ENCODE measurements around the gene ZFAND3. TPM values are rescaled to one million over a fixed set of nuclear protein-coding genes. Genes with fewer than 3 reads are reported as not detected.

Gene ZFAND3
- polyA plus RNA-seq, 10 donors, result 72.6 to 114 (median 89.2) TPM

GRCh38 chr6:38150021-38150420, 330.5 kb downstream of the ZFAND3 start:
- DNase-seq, result no peak

- no peak for DNase-seq
Observed at GRCh38 chr6:38150681-38151296, 331.3 kb downstream of the ZFAND3 start.

- DNase-seq, result no peak
Observed at GRCh38 chr6:38151580-38152500, 332.3 kb downstream of the ZFAND3 start.

- DNase-seq, result no peak
Observed at GRCh38 chr6:38152620-38153019, 333.1 kb downstream of the ZFAND3 start.

GRCh38 chr6:38153076-38153797, 333.7 kb downstream of the ZFAND3 start:
- DNase-seq, result no peak

- no peak for DNase-seq
Observed at GRCh38 chr6:38153798-38154345, 334.3 kb downstream of the ZFAND3 start.

GRCh38 chr6:38154731-38155130, 335.2 kb downstream of the ZFAND3 start:
- DNase-seq, result no peak

- peak in 1 of 3 donors; percentile 47 for DNase-seq
Observed at GRCh38 chr6:38155144-38155543, 335.6 kb downstream of the ZFAND3 start.

GRCh38 chr6:38155621-38156204, 336.2 kb downstream of the ZFAND3 start:
- DNase-seq, result no peak

GRCh38 chr6:38156818-38157565, 337.5 kb downstream of the ZFAND3 start:
- no peak for DNase-seq

- DNase-seq, result no peak
Observed at GRCh38 chr6:38157905-38158304, 338.4 kb downstream of the ZFAND3 start.

GRCh38 chr6:38158762-38159350, 339.3 kb downstream of the ZFAND3 start:
- DNase-seq, result no peak

- no peak for DNase-seq
Observed at GRCh38 chr6:38159596-38159995, 340.1 kb downstream of the ZFAND3 start.

- DNase-seq, result no peak
Observed at GRCh38 chr6:38160831-38161230, 341.3 kb downstream of the ZFAND3 start.

- DNase-seq, result no peak
Observed at GRCh38 chr6:38161331-38161730, 341.8 kb downstream of the ZFAND3 start.

GRCh38 chr6:38161754-38162492, 342.4 kb downstream of the ZFAND3 start:
- no peak for DNase-seq

- no peak for DNase-seq
Observed at GRCh38 chr6:38162493-38163185, 343.1 kb downstream of the ZFAND3 start.

GRCh38 chr6:38163186-38164130, 343.9 kb downstream of the ZFAND3 start:
- no peak for DNase-seq
